ENCODE data around the gene BGN. TPM values are rescaled to one million over a fixed set of nuclear protein-coding genes. Genes with fewer than 3 reads are reported as not detected.

BGN gene
- total RNA-seq, 3 donors from 2014 or later = 9.7 to 21.3 (median 11.0) TPM

DNA sequence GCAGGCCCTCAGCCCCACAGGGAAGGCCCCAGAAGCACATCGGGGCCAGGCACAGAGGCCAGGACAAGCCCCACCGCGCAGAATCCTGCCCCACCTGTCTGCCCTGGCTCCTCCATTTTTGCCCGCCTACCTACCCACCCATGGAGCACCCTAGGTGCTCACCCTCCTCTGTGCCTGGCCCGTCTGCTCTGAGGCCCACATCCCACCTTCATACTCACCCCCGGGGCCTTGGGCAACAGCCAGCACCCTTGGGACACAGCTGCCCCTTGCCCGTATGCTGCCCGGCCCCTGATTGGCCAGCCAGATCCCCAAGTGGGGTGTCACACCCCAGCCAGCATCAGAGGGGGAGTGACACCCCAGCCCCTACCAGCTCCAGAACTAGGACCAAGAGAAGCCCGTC lies 38.1 kb upstream of the BGN start:
- Histone ChIP-seq H3K36me3 (no peaks in the 10 kb centered on the region), H3K4me1 (no peaks in the 10 kb centered on the region), H3K9me3 (no peaks in the 10 kb centered on the region), H3K27ac (no peak overlapping the region), H3K4me3 (no peak overlapping the region), H3K27me3 (peaks cover 0 to 46% of the 10 kb centered on the region in 2 donors)
- DNase-seq (ENCODE audit: low spot score in 2 of 2) = no peak
- no peak for TF ChIP-seq POLR2AphosphoS5 (IDR thresholded peaks at IDR 0.05)
- intact Hi-C loops (cut with DNase I; ENCODE audit: low total_unique reads) = no loop called here

DNA sequence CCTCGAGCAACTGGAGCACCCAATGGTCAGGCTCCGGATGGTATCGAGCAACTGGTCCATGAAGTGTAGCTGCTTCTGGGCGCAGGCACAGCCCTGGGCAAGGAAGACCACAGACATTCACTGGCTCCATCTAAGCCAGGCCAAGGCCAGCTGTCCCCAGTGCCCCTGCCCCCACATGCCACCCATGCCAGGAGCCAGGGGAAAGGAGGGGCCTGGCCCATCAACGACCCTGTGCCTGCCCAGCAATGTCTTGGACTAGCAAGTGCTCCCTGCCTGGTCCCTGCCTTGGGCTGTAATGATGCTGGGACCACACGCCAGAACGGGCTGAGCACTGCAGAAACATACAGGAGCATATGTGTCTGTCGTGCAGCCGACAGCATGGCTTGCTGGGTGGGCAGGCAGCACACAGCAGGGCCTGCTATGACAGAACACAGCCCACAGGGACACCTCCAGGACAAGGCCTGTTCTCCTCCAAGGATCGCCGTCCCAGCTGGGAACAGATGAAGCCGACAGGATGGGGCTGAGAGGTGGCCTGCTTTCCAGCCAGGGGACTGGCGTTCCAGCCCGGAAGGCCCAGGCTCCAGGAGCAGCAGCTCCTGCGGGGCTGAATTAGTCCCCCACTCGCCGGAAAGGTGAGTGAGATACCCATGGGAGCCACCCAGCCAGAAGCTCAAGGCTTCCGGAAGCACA lies 37.5 kb upstream of the BGN start:
- TF ChIP-seq POLR2AphosphoS5 (IDR thresholded peaks at IDR 0.05) = no peak
- no peak for TF ChIP-seq POLR2A (IDR thresholded peaks at IDR 0.05)
- TF ChIP-seq, protein P1, sequence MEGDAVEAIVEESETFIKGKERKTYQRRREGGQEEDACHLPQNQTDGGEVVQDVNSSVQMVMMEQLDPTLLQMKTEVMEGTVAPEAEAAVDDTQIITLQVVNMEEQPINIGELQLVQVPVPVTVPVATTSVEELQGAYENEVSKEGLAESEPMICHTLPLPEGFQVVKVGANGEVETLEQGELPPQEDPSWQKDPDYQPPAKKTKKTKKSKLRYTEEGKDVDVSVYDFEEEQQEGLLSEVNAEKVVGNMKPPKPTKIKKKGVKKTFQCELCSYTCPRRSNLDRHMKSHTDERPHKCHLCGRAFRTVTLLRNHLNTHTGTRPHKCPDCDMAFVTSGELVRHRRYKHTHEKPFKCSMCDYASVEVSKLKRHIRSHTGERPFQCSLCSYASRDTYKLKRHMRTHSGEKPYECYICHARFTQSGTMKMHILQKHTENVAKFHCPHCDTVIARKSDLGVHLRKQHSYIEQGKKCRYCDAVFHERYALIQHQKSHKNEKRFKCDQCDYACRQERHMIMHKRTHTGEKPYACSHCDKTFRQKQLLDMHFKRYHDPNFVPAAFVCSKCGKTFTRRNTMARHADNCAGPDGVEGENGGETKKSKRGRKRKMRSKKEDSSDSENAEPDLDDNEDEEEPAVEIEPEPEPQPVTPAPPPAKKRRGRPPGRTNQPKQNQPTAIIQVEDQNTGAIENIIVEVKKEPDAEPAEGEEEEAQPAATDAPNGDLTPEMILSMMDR (IDR thresholded peaks at IDR 0.05) = no peak
- intact Hi-C loops (cut with DNase I; ENCODE audit: low total_unique reads) = no loop called here

GRCh38 chrX:153457827-153458466 lies 36.8 kb upstream of the BGN start:
- TF ChIP-seq, protein P1 (IDR thresholded peaks at IDR 0.05) = no peak
- TF ChIP-seq POLR2AphosphoS5 (IDR thresholded peaks at IDR 0.05) (no peak), POLR2A (IDR thresholded peaks at IDR 0.05) (no peak)
- H3K27me3 ChIP-seq = peaks cover 0 to 52% of the 10 kb centered on the region in 2 donors
- no peaks in the 10 kb centered on the region for H3K9me3 ChIP-seq
- no peaks in the 10 kb centered on the region for H3K4me1 ChIP-seq
- intact Hi-C loops (cut with DNase I; ENCODE audit: low total_unique reads) = no loop called here
- no peak for DNase-seq (ENCODE audit: low spot score in 2 of 2)
- H3K36me3 ChIP-seq = no peaks in the 10 kb centered on the region
- no peak overlapping the region for H3K4me3 ChIP-seq
- no peak overlapping the region for H3K27ac ChIP-seq

More for the DNA sequence above, 37.5 kb upstream of the BGN start:
- no peak overlapping the region for H3K27ac ChIP-seq
- H3K9me3 ChIP-seq = no peaks in the 10 kb centered on the region
- peaks cover 0 to 46% of the 10 kb centered on the region in 2 donors for H3K27me3 ChIP-seq
- no peak for DNase-seq (ENCODE audit: low spot score in 2 of 2)
- H3K4me3 ChIP-seq = no peak overlapping the region
- H3K36me3 ChIP-seq = no peaks in the 10 kb centered on the region
- no peaks in the 10 kb centered on the region for H3K4me1 ChIP-seq

- no peak overlapping the region for H3K27ac ChIP-seq
- DNase-seq (ENCODE audit: low spot score in 2 of 2) = no peak
- no peaks in the 10 kb centered on the region for H3K9me3 ChIP-seq
- TF ChIP-seq POLR2A (IDR thresholded peaks at IDR 0.05) (no peak), POLR2AphosphoS5 (IDR thresholded peaks at IDR 0.05) (no peak)
- TF ChIP-seq, protein P1 (IDR thresholded peaks at IDR 0.05) = no peak
- intact Hi-C loops (cut with DNase I; ENCODE audit: low total_unique reads) = no loop called here
- peaks cover 0 to 58% of the 10 kb centered on the region in 2 donors for H3K27me3 ChIP-seq
- H3K4me1 ChIP-seq = no peaks in the 10 kb centered on the region
- no peaks in the 10 kb centered on the region for H3K36me3 ChIP-seq
- H3K4me3 ChIP-seq = no peak overlapping the region
These were observed 36.3 kb upstream of the BGN start for GRCh38 chrX:153458476-153458875.

DNA sequence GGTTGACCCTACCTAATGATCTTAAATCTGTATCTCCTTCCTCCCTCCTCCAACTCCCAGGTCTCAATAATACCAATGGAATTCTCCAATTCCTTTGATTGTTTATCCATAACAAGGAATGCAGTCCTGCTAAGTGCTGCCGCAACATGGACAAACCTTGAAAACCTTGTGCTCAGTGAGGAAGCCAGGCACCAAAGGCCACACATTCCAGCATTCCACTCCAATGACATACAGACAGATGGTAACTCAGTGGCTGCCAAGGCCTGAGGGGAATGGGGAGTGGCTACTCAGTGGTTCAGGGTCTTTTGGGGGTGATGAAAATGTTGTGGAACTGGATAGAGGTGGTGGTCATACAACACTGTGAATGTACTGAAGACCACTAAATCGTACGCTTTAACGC lies 34.8 kb upstream of the BGN start:
- Histone ChIP-seq H3K27me3 (peaks cover 0 to 55% of the 10 kb centered on the region in 2 donors), H3K9me3 (no peaks in the 10 kb centered on the region), H3K4me1 (no peaks in the 10 kb centered on the region), H3K36me3 (no peaks in the 10 kb centered on the region), H3K27ac (no peak overlapping the region), H3K4me3 (no peak overlapping the region)
- no peak for DNase-seq (ENCODE audit: low spot score in 2 of 2)
- TF ChIP-seq, protein P1 (IDR thresholded peaks at IDR 0.05) = no peak
- TF ChIP-seq POLR2A (IDR thresholded peaks at IDR 0.05) (no peak), POLR2AphosphoS5 (IDR thresholded peaks at IDR 0.05) (no peak)
- intact Hi-C loops (cut with DNase I; ENCODE audit: low total_unique reads) = loop anchor here (5.0 kb wide), 1 partner anchor 838 kb away; no protein-coding TSS in a partner anchor
